NCI-H2107 (cell line): ENCODE measurements around the gene WWOX.

Source experiments
- DNase-seq: peaks from one replicate; lab custom pipeline; 2025; lab: John Stamatoyannopoulos, UW

WWOX gene

DNA sequence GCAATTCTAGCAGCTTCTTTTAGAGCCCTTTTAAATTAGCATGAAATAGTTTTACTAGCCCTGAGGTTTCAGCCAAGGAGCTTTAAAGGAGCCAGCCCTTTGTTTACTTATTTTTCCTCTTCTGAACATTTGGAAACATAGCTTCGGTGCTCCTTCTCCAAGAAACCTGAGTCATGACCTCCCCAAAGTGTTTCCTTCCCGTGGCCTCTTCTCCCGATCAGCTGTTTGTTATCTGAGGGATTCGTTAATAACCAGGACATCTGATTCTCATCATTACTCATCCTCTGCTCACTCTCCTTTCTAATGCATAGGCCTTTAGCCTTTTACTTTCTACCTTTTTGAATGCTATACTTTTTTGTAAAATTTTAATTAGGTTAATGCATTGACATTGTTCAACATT is 204.5 kb downstream of the WWOX start:
- DNase-seq = no peak

DNA sequence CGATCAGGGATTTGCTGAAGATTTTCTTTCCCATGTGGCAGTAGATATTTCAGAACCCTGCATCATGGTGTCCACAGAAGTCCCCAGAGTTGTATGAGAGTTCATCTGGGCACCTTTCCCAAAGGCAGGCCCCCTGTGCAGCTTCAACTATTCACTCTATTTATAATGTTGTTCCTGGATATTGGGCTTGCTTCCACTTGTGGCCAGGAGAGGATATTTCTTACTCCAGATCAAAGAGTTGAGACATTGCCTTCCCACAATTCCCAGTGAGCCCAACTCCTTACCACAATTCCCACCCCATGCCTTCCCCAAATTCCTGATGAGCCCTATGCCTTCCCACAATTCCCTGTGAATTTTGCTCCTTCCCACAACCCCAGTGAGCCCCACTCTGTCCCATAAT is 206.9 kb downstream of the WWOX start:
- no peak for DNase-seq

DNA sequence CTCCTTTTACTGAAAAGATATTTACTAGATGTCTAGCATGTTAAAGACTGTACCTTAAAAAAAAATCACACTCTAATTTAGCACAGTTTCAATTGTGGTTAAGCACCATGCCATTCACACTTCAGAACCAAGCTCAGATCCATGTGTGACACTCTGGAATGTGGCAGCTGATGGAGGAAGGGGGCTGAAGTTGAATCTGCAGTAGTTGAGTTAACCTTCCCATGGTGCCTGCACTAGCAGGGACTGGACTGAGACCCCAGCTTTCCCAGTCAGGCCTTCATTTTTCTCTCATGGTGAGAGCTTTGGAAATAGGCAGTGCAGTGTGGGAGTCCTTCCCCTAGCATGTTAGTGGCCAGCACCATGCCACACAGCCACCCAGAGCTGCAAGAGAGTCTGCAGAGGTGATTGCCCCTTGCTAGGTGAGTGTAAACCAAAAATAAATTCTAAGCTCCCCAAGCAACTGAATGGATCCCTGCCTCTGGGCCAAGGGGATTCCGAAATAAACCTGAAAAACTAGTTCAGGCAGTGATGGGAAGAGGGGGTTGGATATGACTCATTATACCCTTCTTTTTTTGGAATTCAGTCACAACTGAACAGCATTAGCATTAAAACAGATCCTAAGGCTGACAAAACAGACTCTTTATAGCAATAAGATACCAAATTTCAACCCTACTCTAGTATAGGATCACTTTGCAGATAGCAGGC is 208.5 kb downstream of the WWOX start:
- DNase-seq = no peak

DNA sequence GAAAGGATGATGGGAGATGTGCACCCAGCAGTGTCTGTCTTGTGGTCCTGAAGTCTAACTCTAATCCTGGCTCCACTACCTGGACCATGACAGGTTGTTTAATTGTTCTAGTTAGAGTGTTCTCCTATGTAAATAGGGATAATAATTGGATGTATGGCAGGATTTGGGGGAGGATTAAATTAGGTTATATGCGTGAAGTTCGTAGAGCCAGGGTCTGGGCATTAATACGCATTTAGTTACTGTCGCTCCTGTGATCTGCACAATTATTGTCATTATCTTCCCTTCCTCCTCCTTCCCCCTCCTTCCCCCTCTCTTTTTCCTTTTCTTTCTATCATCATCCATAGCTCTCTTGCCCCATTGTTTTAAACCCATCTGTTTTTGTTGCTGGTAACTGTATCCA is 210.3 kb downstream of the WWOX start:
- no peak for DNase-seq

DNA sequence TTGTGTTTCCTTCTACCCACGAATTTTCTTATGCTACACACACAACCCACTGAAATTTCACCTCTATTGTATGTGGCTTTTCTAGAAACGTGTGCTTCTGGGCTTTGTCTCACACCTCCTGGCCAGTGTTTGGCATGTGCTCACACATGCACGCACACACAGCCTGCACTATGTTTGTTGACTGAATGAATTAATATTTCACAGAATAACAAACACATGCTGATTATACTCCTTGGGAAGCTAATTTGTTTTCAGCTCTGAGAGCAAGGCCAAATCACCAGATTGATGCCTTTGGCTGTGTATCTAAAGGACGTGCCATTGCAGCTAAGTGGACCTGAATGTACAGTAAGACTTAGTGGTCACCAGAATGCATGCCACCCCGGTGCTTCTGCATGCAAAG is 210.7 kb downstream of the WWOX start:
- DNase-seq = no peak

DNA sequence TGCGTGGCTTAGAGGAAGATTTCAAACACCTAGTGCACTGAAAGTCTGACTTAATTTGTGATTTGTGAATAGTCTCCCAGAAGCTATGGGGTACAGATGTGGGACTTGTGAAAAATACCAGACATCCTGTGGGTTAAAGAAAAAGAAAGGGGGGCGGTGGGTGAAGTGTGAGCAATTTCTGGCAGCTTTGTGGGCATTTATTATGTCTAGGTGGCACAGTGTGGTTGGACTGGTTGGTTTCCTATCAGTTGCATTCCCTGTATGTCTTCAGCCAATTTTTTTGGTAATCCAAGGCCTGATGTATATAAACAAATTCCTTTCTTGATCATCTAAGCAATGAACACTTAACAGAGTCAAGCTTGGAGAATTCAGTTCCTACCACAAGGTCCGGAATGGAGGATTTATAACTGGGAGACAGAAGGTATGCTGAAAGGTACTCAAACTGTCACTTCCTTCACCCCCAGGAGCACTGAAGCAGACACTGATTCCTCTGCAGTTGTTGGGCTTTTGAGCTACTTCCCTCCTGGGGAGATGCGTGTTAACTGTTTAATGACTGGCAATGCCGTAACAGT is 211.6 kb downstream of the WWOX start:
- no peak for DNase-seq

DNA sequence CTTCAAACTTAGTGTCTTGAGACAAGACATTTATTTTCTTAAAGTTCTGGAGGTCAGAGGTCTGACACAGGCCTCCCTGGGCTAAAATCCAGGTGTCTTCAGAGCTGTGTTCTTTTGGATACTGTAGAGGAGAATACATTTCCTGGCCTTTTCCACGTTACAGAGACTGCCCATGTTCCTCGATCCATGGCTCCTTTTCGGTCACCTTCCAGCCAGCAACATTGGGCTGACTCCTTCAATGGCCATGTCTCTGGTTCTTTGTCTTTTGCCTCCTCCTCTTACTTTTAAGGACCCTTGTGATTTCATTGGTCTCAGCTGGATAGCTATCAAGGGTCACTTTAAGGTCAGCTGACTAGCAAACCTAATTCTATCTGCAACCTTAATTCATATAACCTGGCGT is 212.4 kb downstream of the WWOX start:
- no peak for DNase-seq

DNA sequence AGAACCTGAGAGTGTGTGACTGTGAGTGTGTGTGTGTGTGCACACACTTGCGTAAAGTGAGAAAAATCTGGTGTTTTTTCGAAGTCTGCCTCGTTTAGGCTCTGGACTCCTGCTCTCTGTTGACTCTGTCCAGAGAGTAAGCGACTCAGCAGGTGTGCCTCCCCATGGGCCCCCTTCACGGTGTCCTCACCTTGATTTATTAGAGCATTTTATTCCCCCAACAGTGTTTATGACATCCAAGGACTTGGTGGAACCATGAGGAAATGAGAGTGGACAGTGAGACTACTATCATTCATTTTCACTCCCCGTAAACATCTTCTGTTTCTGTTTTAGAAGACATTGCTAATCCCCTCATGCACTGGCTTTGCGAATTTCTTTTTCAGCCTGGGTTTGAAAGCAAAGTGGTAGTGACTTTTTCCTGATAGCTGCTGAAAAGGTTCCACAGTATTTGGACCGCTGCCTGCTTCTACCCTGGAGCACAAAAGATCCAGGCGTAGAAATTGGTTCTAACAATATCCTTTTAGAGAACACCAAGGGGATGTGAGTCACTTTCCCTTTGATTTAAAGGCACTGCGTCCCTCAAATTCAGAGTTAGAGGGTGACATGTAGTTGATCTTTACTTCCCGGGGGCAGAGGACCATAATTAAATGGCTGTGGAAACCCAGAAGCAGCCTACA is 218.2 kb downstream of the WWOX start:
- DNase-seq = no peak

DNA sequence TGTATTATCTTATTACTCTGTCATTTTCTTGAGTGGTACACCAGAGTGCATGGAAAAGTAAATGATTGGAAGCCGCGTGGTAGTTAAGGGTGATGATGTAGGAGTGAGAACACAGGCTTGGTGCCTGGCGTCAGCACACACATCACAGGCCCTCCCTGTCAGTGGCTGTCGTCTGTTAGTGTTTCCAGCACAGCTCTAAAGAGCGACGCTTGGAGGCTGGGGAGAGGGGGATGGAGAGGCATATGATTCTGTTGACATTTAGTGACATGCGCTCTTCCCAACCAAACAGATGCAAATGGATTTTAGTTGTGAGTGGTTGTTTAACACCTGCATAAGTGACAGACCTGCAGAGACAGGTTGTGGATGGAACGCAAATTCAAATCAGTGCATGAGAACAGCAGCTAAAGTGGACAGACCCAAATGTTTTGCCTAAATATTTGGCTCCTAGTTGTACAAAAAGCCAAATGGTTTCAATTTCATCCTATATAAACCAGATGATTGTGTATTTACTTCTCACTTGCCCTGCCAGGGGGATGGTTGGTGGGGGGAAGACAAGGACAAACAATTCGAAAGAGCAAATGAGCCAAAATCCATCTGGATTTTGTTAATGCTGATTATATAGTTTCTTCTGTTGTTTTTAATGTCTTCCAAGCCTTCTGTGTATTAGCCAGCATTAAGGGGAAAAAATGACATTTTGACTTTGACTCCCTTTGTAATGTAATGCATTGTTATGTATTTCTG is 222.3 kb downstream of the WWOX start:
- no peak for DNase-seq

DNA sequence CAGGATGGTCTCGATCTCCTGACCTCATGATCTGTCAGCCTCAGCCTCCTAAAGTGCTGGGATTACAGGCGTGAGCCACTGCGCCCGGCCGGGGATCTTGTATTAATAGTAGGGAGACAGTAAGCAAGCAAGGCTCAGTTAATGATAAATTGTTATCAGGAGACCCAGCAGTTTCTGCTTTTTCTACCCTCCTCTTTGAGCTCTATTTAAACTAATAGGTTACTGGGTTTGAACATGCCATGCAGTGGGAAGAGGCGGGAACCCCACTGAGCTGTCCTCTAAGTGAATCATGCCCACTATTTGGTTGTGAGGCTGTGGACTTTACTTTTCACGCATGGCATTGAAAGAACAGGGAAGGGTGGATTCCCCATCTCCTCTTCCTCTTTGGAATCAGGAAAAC is 223.9 kb downstream of the WWOX start:
- DNase-seq = no peak

DNA sequence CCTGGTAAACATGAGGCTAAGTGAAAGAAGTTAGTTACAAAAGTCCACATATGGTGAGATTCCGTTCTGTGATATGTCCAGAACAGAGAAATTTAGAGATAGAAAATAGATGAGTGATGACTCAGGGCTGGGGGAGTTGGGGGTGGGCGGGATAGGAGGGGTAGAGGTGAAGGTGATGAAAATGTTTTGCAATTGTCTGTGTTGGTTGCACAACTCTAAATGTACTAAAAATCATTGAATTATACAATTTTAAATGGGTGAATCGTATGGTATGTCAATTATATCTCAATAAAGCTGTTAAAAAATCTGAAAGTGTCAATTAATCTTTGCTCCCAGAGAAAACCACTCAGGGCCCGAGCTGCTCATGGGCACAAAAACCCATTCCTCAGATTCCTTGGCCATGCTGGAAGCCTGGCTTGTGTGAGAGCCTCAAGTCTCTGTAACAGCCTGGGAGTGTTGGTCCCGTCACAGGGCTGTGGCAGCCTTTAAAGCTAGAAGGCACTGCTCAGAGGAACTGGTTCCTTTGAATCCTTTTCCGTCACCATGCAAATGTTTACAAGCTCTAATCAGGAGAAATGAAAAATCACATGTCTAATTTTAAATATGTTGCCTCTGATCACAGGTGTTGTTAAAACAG is 225.3 kb downstream of the WWOX start:
- no peak for DNase-seq

DNA sequence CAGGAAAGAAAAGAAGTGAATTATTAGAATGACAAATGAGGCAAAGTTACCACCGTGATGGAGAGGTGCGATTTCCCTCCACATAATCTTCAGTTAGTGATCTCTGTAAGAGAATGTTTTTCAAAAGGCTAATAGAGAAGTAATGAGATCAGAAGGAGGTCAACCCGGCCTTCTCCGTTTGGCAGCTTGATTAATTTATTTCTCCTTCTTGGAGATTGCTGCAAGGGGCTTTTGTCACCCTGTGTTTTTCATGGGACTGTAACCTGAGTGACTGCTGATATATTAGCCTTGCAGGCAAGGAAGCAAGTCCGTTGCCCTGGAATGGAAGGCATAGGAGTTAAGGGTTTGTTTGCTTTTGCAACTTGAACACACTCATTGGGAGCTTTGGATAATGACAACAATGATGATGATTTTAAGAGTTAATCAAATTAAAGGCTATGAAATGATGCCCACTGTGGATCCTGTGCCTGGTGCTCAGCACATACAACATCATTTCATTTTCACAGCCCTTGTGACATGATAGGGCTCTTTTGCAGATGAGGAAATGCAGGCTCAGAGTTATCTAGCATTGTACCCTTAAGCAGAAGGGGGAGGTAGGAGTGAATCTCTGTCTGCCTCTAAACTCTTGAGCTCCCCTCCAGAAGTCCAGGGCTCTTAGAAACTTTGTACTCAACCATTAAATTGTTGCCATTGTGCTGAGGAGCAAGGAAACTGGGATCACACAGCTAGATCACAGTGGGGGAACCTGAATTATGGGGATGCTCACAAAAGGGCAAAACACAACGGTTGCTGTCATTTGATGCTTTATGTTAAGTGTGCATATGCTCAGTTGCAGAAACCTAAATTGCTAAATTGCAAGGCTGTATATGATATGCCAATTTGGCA is 226.3 kb downstream of the WWOX start:
- no peak for DNase-seq

DNA sequence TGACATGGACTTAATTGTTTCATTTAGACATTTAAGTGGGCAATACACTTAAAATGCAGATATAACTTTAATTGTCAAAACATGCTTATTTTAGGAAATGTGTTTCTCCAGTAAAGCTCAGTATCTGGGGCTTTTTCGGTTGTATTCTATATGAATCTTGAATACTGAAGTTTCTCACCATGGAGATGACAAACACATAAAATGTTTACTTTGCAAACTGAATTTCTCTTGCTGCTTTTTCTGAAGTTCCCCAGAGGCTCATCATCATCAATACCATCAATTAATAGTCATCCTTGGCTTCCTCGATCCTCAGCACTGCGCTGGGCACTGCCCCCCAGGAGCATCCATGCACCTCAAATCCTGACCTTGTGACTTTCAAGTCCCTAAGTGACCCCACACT is 227.3 kb downstream of the WWOX start:
- DNase-seq = no peak

DNA sequence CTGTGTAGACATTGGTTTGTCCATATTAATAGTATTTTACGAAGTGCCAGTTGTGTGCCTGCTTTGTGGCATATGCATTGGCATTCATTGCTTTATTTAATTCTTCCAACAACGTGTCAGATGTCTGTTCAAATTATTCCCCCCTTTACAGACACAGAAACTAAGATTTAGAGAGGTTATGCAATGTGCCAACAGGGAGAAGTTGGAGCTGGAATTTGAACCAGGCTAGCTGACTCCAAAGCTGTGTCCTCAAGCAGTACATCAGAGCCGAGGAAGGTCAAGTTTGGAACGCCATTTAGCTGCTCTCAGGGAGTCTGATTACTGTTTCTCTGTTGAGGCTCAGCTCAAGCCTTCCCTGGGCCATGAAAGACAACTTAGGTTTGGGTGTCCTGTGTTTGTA is 232.3 kb downstream of the WWOX start:
- DNase-seq = no peak

DNA sequence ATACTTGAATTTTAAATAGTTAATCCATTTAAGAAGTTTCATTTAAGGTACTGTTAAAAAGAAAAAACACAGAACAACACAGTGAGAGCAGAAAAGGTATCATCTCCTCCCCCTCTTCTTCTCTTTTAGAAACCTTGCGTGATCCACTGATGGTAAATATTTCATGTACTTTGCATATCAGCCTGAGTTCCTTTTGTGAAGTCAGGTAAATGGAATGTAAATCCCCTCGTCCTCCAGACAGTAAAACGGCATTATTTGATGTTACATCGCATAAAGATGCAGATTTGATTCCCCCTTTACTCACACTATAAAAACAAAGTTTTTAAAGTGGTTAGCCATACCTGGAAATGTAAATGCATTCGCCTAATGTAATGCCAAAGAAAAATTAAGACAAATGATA is 234.4 kb downstream of the WWOX start:
- DNase-seq = no peak

DNA sequence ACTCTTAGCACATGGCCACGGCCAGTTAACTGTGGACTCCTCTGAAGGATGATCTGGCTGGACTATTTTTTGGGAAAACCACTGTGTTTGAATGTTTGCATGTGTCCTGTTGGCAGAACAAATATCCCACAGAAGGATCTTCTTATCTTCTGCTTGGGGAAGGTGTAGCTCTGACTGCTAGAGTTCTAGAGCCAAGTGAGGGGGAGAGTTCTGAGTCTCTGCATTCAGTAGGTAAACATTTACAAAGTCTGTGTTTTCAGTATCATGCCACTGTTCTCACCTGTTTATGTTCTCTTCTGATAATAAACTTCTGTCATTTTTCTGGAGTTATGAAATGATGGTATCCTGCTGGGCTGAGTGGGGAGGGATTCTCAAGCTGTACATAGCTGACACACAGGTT is 241.1 kb downstream of the WWOX start:
- no peak for DNase-seq

DNA sequence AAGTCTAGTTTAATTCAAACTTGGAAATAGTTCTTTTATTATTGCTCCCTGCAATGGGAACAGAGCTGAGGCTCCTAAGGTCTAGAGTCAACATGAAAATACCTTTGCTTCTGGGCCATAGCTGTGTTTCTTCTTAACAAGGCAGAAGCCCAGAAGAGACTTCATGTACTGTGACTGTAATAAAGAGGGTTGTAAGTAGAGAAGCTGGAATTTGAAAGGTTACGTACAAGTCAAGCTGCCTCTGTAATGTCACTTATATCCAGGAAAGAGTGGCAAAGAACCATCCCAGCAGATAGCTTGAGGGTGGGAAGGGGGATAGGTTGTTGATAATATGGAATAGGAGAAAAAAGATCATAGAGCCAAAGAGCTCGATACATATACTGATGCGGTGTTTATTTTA is 248.6 kb downstream of the WWOX start:
- no peak for DNase-seq

DNA sequence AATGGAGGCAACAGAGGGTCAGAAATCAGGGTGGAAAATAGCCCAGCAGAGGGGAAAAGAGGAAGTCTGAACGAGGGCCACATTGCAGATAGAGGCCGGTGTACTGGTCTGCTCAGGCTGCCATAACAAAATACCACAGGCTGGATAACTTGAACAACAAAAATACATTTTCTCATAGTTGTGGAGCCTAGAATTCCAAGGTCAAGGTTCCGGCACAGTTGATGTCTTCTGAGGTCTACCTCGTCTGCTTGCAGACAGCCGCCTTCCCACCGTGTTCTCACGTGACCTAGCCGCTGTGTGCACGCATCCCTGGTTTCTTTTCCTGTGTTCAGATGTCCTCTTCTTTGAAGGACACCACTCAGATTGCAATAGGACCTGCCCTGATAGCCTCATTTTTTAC is 249.4 kb downstream of the WWOX start:
- no peak for DNase-seq

DNA sequence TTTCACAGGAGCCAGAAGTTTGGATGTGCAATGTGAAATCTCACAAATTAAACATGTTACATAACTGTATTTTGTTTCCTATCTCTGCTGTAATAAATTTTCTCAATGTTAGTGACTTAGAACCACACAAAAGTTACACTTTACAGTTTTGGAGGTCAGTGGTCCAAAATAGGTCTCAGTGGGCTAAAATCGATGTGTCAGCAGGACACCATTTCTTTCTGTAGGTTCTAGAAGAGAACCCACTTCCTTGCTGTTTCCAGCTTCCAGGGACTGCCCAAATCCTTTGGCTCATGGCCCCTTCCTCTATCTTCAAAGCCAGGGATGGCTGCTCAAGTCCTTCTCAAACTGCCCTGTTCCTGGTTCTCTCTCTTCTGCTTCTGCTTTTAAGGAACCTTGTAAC is 252.7 kb downstream of the WWOX start:
- DNase-seq = no peak

DNA sequence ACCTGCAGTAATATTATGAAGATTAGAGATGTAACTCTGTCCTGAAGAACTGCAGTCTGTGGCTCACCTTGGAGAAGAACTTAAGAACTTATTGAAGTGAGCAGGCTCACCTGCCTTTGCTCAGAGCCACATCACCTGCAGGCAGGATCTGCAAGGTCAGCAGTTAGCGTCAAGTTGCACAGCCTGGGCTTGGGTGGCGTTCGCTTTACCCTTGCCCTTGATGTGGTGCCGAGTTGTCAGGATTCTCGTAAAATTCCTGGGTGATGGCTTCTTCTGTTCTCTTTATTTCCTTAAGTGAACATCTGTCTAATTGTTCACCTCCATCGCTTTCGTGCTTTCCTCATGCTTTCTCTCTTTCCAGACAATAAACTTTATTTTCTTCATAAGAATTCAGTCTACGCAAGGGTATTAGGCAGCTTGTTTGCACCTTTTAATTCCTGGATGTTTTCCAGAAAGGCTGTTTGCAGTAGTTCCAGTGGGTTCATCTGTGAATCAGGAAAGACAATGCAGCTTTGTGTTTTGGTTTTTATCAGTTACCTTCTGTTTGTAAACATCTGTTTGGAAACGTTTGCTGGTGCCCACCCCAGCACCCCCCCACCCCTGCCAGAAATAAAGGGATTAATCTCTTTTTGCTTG is 254.3 kb downstream of the WWOX start:
- DNase-seq = no peak

DNA sequence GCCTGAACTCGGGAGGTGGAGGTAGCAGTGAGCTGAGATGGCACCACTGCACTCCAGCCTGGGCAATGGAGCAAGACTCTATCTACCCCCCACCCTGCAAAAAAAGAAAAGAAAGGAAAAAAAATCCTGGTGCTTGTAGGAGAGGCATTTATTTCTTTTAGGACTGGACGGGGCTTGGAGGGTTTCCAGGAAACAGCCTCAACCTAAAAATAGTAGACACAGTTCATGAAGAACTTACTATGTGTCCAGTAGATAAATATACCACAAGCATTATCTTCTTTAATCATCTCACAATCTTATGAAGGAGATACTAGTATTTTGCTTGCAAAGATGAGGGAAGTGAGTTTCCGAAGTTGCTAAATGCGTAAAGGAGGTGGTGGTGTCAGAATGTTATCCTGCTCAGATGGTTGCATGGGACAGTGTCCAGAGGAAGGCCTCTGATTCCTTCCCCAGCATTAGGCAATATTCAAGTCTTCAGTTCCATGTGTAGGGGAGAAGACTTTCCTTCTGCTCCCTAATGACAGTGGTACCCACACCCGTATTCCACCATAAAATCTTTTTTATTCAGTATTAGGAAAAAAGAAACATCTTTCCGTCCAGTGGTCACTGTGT is 263.2 kb downstream of the WWOX start:
- DNase-seq = no peak
